Dendritic cell treated with granulocyte-macrophage colony-stimulating factor and Interleukin-4, amounts not matched to agents 40 ng/mL and 50 ng/mL, for 4 days (primary cell): Measurements from ENCODE around the gene MRO.

Source experiments
- H3K27ac Mint-ChIP-seq: one replicate; pipeline ENCODE4 v1.8.0; 2022; ENCODE audit warnings: mild to moderate bottlenecking, mixed read lengths
- H3K27me3 Mint-ChIP-seq: one replicate; pipeline ENCODE4 v1.8.0; 2022; ENCODE audit warnings: mild to moderate bottlenecking, mixed read lengths
- H3K36me3 Mint-ChIP-seq: one replicate; pipeline ENCODE4 v1.8.0; 2022; ENCODE audit warnings: low read depth, mixed read lengths
- H3K4me1 Mint-ChIP-seq: one replicate; pipeline ENCODE4 v1.8.0; 2022; ENCODE audit warnings: low read depth, mixed read lengths
- H3K4me3 Mint-ChIP-seq: one replicate; pipeline ENCODE4 v1.8.0; 2022; ENCODE audit warnings: mild to moderate bottlenecking, moderate library complexity, mixed read lengths
- H3K9me3 Mint-ChIP-seq: one replicate; pipeline ENCODE4 v1.8.0; 2022; ENCODE audit warnings: mixed read lengths
- intact Hi-C: fragments of 100-400 bp; cut with micrococcal nuclease; formaldehyde crosslinking; loops from one replicate; pipeline ENCODE4 v1.15.0; 2022

Gene MRO

DNA sequence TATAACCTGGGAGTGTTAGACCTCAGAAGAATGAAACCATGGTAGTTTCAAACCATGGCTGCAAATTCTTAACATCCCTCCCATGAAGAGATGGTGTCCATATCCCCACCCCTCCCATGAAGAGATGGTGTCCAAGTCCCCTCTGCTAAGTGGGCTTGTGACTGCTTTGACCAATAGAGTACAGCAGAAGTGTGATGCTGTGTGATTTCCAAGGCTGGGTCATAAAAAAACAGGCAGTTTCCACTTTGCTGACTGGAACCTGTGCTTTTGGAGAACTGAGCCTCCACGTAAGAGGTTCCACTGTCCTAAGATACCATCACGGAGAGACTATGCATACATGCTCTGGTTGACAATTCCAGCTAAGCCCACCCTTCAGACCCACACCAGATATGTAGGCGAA, 65.5 kb downstream of the MRO start:
- Mint-ChIP-seq H3K36me3 (no peaks in the 10 kb centered on the region), H3K4me1 (no peaks in the 10 kb centered on the region), H3K27me3 (peaks cover 8% of the 10 kb centered on the region), H3K9me3 (no peaks in the 10 kb centered on the region), H3K4me3 (no peak overlapping the region), H3K27ac (no peak overlapping the region)
- intact Hi-C loops, result no loop called here

DNA sequence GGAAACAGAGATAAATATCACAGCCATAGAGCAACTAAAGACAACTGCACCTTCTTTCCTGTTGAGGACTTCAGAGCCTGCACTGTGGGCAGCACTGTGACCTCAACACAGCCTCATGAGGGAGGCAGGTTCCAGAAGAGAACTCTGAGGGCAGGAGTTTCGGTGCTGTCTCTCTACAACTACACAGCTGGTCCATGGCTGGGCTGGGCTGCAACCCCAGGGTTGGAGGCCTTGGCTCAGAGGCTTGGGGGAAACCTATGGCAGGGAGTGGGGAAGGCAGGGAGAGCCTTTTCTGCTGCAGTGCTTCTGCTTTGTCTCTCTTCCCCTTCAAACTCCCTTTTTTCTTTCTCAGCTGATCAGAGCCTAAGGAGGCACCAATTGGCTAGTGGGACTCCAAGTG, 66.5 kb downstream of the MRO start:
- H3K27me3 Mint-ChIP-seq, result peaks cover 13% of the 10 kb centered on the region

DNA sequence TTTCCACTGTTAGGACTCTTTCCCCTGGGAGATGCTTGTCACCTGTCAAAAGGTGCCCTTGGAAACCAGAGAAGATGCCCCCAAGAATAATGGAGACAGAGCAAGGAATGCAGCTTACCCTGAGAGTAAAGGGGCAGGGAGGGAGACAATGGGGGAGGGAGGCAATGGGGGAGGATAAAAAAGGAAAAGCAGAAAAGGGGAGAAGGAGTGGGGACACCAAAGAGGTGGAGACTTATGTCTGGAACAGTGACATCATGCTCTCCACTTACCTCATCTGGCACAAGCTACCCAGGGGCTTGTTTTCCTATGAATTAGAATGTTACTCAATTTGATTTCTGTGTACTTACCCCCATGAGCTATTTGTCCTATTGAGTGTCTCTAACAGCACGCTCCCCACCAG, 67.9 kb downstream of the MRO start:
- Mint-ChIP-seq H3K36me3 (no peaks in the 10 kb centered on the region), H3K4me3 (no peak overlapping the region), H3K27me3 (peaks cover 11% of the 10 kb centered on the region), H3K27ac (no peak overlapping the region), H3K9me3 (no peaks in the 10 kb centered on the region), H3K4me1 (no peaks in the 10 kb centered on the region)
- intact Hi-C loops, result no loop called here

More for the DNA sequence above, 66.5 kb downstream of the MRO start:
- H3K9me3 Mint-ChIP-seq, result no peaks in the 10 kb centered on the region
- no peaks in the 10 kb centered on the region for H3K4me1 Mint-ChIP-seq
- no peaks in the 10 kb centered on the region for H3K36me3 Mint-ChIP-seq
- H3K27ac Mint-ChIP-seq, result no peak overlapping the region
- intact Hi-C loops, result no loop called here
- no peak overlapping the region for H3K4me3 Mint-ChIP-seq

DNA sequence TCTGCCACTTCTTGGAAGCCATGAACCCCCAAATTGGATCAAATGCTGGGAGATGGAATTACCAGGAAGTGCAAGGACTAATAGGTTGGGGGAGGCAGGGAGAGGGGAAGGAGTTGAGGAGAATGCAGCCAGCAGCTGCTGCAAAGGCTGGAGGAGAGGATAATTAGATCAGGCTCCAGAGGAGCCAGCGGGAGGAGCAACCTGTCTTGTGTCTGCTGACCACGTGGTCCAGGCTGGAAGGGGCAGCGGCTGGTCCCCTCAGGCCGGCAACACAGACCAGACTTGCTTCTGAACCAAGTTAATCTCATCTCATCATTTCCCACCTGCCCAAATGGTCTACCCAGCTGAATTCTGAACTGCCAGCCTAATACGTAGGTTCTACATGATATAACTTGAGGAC, 68.3 kb downstream of the MRO start:
- Mint-ChIP-seq H3K27me3 (peaks cover 10% of the 10 kb centered on the region), H3K36me3 (no peaks in the 10 kb centered on the region), H3K4me3 (no peak overlapping the region), H3K4me1 (no peaks in the 10 kb centered on the region), H3K9me3 (no peaks in the 10 kb centered on the region), H3K27ac (no peak overlapping the region)
- intact Hi-C loops, result no loop called here

DNA sequence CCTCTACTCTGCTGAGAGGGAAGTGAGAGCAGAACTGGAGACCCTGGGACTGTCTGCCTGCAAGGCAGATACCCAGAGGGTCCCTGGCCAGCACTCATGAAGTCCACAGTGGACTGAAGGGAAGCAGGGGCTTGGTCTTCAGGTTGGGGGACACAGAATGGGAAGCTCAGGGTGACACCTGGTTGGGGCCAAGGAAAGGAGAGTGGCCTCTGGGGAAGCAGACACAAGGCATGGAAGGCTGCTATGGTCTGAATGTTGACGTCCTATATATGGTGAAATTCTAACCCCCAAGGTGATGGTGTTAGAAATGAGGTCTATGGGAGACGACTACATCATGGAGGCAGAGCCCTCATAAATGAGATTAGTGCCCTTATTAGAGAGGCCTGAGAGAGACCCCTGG, 69.3 kb downstream of the MRO start:
- Mint-ChIP-seq H3K4me1 (no peaks in the 10 kb centered on the region), H3K27ac (no peak overlapping the region), H3K9me3 (no peaks in the 10 kb centered on the region), H3K36me3 (no peaks in the 10 kb centered on the region), H3K4me3 (no peak overlapping the region), H3K27me3 (peaks cover 10% of the 10 kb centered on the region)
- intact Hi-C loops, result no loop called here

DNA sequence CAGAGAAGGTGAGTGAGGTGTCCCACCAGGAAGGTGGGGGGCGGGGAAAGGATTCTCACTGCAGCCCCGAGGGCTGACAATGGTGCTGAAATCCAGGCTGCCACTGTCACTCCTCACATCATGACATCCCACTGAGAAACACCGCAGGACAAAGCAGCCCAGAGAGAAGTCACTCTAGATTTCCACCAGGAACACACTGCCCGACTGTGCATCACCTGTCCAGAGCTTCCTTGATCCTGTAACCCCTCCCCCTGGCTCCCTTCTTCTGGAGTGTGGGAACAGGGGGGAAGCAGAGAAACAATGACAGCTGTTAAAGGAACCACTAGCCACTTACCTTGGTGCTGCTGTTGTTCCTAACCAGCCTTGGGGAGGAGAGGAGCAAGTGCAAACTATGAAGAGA, 69.9 kb downstream of the MRO start:
- H3K4me1 Mint-ChIP-seq, result no peaks in the 10 kb centered on the region
- H3K36me3 Mint-ChIP-seq, result no peaks in the 10 kb centered on the region
- no peak overlapping the region for H3K27ac Mint-ChIP-seq
- H3K27me3 Mint-ChIP-seq, result peaks cover 11% of the 10 kb centered on the region
- intact Hi-C loops, result no loop called here
- no peak overlapping the region for H3K4me3 Mint-ChIP-seq
- H3K9me3 Mint-ChIP-seq, result no peaks in the 10 kb centered on the region

DNA sequence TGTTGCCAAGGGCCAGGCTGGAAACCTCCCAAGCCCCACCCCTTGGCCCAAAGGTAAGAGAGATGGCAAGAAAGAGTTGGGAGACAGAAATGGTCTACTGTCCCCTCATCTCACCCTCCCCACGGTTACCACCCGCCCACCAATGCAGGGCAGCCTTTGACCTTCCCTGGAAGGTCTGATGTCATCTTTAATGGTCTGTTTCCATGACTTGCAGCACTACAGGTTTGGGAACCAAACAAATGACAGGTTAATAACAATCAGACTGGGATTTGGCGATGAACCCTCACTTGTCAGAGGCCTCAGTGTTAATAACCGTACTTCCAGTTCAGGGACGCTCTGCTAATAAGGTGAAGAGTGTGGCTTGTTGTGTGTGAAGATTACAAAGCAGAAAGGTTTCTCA, 70.4 kb downstream of the MRO start:
- Mint-ChIP-seq H3K4me3 (no peak overlapping the region), H3K27me3 (peaks cover 11% of the 10 kb centered on the region)

DNA sequence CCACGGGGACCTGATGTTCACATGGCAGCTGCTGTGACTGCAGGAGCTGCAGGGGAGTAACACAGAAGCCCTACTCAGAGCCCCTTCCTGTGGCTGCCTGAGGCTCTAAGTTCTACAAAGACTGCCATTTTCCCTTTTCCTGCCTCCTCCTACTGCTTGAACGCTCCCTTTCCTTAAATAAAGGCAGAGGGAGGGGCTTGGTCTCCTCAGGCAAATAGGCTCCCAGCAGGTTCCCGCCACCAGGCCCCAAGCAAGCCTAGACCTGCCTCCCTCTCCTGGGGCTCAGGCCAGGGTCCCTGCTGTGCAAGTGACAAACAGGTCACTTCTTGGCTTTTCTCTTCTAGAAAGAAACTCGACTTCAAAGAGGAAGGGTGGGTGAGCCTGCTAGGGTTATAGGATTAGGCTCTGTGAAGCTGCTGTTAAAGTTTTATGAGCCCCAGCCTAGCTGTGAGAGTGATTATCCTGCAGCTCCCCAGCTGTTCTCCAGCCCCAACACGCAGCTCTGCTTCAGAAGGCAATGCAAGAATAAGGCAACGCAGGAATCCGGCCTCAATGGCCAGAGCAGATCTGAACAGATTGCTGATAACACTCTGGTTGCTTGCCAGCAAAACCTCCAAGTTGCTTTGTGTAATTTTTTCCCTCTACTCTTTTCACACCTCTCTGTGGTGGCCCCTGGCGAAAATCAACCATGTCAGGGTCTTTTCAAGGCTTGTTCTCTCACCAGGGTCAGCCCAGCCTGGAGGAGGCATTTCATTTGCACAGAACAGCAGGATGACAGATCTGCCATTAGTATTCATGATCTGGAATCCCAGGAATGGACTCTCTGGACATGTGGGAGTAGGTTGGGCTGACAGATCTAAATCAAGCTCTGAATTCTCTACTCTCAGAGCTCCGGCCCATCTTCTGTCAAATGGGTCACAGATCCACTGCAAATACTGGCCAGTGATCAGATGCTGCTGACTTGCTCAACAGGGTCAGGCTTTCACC, 71.3 kb downstream of the MRO start:
- intact Hi-C loops, result no loop called here
- Mint-ChIP-seq H3K27ac (no peak overlapping the region), H3K4me1 (no peaks in the 10 kb centered on the region), H3K27me3 (peaks cover 11% of the 10 kb centered on the region), H3K9me3 (no peaks in the 10 kb centered on the region), H3K4me3 (no peak overlapping the region), H3K36me3 (no peaks in the 10 kb centered on the region)

More for the DNA sequence above, 70.4 kb downstream of the MRO start:
- Mint-ChIP-seq H3K27ac (no peak overlapping the region), H3K4me1 (no peaks in the 10 kb centered on the region), H3K36me3 (no peaks in the 10 kb centered on the region), H3K9me3 (no peaks in the 10 kb centered on the region)
- intact Hi-C loops, result no loop called here

DNA sequence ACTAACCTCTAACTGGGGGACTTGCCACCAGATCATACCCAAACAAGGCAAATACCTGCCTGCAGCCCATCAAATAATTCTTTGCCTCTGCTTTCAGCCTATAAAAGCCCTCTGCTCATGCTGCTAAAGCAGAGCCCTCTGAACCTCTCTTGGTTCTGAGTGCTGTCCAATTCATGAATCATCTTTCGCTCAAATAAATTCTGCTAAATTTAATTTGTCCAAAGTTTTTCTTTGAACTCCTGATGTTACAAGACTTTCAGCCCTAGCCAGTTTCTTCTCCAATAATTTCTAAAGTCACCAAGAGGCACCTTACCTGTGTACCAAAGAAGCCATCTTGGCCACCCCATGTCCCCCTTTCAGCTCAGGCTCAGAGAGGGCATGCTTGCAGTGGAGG, 72.0 kb downstream of the MRO start:
- Mint-ChIP-seq H3K9me3 (no peaks in the 10 kb centered on the region), H3K27me3 (peaks cover 11% of the 10 kb centered on the region)
- intact Hi-C loops, result no loop called here

DNA sequence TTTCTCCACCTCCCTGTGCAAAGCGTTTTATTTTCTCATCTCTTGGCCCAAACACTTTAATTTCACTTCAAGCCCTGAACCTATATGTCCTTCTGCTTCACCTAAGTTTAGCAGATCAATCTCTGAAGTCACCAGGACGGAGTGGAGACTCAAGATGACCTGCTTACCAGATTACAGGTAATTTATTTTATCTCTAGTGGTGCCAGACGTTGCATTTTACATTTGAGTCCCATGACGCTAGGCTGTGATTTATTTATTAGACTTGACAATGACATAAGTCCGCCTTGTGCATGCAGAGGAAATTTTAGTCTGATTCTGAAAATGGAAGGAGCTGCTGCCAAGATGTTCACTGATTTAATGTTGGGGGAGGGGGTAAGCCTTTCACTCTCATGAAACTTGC, 73.9 kb downstream of the MRO start:
- H3K4me3 Mint-ChIP-seq, result no peak overlapping the region
- H3K9me3 Mint-ChIP-seq, result no peaks in the 10 kb centered on the region
- H3K36me3 Mint-ChIP-seq, result no peaks in the 10 kb centered on the region
- peaks cover 11% of the 10 kb centered on the region for H3K27me3 Mint-ChIP-seq
- H3K27ac Mint-ChIP-seq, result no peak overlapping the region
- intact Hi-C loops, result no loop called here
- no peaks in the 10 kb centered on the region for H3K4me1 Mint-ChIP-seq

More for the DNA sequence above, 72.0 kb downstream of the MRO start:
- no peak overlapping the region for H3K27ac Mint-ChIP-seq
- no peak overlapping the region for H3K4me3 Mint-ChIP-seq
- no peaks in the 10 kb centered on the region for H3K36me3 Mint-ChIP-seq
- H3K4me1 Mint-ChIP-seq, result no peaks in the 10 kb centered on the region
